ENCODE measurements around the gene RNF146. TPM values are rescaled to one million over a fixed set of nuclear protein-coding genes. Genes with fewer than 3 reads are reported as not detected.

The RNF146 gene
- total and polyA plus RNA-seq, 2 of the 13 experiments (the other 11 are each of a cell fraction or from before 2014, with no cell fraction given): 18.8 to 27.6 TPM

GRCh38 chr6:127266178-127266891 lies at the start of gene RNF146 (continued):
- TF ChIP-seq ZMAT3 (CRISPR knock-in tag; conservative IDR thresholded peaks at IDR 0.05) (no peak), TCF7 (IDR thresholded peaks at IDR 0.05; ENCODE audit: low read depth) (peak; percentile 2; the same call in 1 of the 2 replicates), ZNF138 (CRISPR knock-in tag; IDR thresholded peaks at IDR 0.05; ENCODE audit: low read depth) (no peak; the same call in 1 of the 2 replicates), ZBED4 (CRISPR knock-in tag; IDR thresholded peaks at IDR 0.05; ENCODE audit: borderline replicate concordance) (no peak), SNAPC4 (CRISPR knock-in tag; IDR thresholded peaks at IDR 0.05) (peak; percentile 3; the same call in 1 of the 2 replicates), PRDM4 (CRISPR knock-in tag; IDR thresholded peaks at IDR 0.05; ENCODE audit: borderline replicate concordance) (no peak), ZNF431 (CRISPR knock-in tag; IDR thresholded peaks at IDR 0.05; ENCODE audit: borderline replicate concordance, low read depth) (no peak), MED8 (CRISPR knock-in tag; IDR thresholded peaks at IDR 0.05; ENCODE audit: insufficient replicate concordance) (no peak), GATAD1 (CRISPR knock-in tag; IDR thresholded peaks at IDR 0.05) (no peak), ZNF607 (CRISPR knock-in tag; IDR thresholded peaks at IDR 0.05; ENCODE audit: borderline replicate concordance) (no peak), IRF1 (CRISPR knock-in tag; IDR thresholded peaks at IDR 0.05; ENCODE audit: low read depth) (peak; percentile 47; the same call in 1 of the 2 replicates)
